HG02623 (cell line): ENCODE results near the gene NEDD4L.

Experiments used
- ATAC-seq: cut with Tn5 transposase; IDR thresholded peaks from one replicate; pipeline ENCODE4 v1.9.1; 2021; ENCODE audit warnings: moderate library complexity; ENCODE audit not compliant: unreplicated experiment

Gene NEDD4L

DNA sequence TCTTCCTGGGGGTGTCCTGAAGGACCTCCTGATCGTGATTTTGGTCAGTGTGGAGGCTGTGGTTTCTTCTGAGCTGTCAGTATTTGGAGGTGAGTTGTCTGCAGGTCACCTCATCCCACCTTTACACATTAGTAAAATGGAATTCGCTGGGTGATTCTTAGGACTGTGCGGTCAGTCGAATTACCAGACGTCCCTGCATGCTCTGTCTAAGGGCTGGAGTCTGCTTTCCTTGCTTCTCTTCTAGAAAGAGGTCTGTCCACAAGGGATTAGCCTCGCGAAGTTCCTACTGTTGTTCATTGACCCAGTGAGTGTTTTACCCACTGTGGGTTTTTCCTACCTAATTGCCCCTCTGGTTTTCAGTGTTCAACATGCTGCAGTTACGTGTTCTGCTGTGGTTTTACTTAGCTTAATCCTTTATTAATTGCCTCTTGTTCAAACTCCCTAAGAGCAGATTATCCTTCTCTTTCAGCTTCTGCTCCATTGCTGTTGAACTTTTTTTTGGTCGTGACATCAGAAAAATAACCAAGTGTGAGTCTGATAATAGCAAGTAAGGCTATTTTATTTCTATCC, 183.4 kb downstream of the NEDD4L start:
- no peak for ATAC-seq

DNA sequence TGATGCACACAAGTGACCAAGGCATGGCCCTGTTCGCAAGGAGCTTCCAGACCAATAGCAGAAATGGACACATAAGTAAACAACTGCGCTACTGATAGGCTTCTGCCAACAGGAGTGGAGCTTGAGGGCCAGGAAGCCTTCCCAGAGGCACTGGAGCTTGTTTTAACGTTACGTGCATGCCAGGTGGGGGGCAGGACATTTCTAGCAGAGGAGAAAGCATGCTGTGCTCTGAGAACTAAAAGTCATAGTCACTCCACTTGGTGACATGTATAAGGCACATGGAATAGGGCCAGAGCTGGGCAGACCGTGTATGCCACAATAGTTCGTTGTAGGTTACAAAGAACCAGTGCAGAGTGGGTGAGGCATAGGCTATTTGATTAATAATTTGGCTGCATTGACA, 184.2 kb downstream of the NEDD4L start:
- no peak for ATAC-seq

DNA sequence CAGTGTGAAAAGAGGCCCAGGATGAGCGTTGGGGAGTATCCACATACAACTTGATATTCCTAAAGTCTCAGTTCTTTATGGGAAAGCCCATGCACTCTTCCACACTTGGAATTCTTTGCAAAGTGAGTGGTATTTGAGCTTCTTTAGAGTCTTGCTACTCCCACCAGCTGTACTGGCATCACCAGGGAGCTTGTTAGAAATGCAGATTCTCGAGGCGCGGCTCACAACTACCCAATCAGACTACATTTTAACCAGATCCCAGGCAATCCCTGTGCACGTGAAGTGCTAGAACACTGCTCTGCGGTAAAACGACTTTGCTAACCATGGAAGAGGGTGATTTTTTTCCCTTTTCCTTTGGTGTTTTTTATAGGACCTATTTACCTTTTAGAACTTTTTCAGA, 184.7 kb downstream of the NEDD4L start:
- ATAC-seq, result no peak

DNA sequence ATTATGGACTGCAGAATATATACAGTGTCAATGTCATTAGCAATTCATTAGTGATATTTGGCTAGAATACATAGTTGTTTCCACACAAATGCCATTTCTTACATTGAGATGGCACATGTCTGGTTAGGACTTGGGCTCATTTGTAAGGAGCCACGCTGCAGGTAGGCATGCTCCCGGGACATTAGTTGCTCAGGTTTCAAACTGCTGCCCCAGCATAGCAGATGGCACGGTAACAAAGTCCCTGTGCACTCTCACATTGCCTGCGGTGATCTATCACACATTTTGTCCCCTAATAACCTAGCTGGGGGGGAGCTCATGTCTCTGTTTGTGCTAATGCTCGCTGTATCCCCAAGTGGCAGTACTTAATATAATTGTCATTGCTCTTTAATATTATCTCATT, 185.1 kb downstream of the NEDD4L start:
- ATAC-seq, result no peak

DNA sequence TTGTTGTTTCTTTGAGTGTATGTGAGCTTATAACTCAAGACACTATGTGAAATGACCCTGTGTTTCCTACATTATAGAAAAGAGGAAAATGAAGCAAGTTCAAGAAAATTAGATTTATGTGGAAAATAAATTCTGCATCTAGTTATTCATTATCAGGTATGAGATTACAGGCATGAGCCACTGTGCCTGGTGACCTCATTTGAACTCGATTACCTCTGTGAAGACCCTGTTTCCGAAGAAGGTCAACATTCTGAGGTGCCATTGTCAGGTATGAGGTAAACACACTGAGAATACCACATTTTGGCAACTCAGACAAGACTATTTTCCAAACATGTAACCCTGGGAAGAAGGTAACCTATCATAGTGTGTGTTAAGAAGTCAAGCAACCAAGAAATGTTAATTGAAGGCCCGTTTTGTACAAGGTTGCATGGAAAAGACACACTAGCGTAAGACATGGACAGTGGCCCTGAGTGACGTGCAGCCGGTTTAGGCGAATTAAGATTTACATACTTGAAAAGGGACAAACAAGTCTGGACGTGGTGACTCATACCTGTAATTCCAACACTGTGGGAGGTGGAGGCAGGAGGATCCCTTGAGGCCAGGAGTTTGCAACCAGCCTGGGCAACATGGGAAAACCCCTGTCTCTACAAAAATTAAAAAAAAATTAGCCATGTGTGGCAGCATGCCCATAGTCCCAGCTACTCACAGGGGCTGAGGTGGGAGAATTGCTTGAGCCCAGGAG, 186.6 kb downstream of the NEDD4L start:
- no peak for ATAC-seq

DNA sequence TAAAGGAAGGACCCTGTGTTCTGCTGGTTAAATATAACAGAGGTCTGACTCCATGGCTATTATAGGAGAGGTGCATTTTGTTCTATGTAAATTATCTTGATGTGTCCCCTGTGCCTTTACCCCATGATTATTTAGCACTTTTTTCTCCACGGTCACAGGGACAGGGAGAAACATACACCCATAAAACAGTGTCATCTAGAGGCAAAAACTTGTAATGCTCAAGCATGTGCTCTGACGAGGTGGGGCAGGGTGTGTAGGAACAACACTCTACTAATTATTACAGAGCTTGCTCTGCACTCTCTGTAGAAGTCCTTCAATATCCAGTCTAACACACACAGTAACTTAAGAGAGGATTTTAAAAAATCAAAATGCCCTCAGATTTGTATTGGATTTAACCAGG, 187.9 kb downstream of the NEDD4L start:
- no peak for ATAC-seq

DNA sequence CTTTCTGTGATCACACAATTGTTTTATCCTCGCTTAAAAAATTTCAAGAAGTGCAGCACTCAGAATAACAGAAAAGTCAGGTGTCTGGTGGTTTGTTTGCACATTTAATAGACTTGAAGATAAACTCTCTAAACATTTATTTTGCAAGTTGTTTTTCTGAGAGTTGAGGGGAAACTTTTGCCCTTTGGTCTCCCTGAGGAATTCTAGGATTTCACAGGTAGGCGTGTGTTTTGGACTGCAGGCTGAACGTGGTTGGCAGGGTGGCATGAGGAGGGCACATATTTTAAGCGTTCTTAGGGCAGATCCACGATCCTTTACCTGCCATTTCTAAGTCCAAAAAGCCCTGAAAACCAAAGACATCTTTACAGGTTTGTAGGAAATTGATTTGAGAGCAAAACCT, 188.6 kb downstream of the NEDD4L start:
- ATAC-seq, result no peak

DNA sequence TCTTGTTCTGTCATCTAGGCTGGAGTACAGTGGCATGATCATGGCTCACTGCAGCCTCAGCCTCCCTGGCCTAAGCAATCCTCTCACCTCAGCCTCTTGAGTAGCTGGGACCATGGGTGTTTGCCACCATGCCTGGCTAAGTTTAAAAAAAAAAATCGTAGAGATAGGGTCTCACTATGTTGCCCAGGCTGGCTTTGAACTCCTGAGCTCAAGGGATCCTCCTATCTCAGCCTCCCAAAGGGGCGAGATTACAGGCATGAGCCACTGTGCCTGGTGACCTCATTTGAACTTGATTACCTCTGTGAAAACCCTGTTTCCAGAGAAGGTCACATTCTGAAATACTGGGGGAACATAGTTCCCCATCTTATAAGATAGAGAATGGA, 190.3 kb downstream of the NEDD4L start:
- ATAC-seq, result no peak

DNA sequence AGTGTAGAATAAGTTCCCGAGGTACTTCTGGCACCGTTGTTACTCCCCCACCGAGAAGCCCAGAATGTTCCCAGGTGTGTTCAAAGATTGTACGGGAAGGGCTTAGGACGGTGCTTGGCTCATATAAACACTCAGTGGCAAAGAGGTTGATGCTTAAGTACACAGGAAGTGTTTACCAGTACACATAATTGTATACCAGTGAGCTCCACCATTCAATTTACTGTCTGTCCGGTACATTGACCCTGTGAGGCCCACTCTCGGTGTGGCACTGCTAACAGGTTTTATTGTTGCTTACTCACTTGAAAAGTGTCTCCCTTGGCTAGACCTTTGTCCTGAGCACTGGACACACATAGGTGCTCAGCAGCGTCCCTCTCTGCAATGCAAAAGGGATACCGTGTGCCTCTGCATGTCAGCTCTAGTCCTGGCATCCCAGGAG, 191.0 kb downstream of the NEDD4L start:
- ATAC-seq, result no peak

DNA sequence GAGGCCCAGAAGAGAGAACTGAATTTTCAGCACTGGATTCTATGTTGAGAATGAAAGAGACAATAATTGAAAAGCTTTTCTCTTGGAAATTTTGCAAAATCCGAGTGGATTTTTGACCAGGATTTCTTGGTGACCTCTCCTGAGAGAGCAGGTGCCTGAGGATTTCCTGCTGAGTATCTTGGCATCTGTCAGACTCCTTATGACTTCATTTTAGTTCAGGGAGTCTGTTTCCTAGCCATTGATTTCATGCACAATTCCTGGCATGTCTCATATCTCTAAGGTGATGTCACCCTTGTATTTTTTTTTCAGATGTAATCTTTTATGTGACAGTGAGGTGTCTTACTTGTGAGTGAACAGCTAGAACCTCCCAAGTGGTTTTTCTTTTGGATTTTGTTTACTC, 195.9 kb downstream of the NEDD4L start:
- no peak for ATAC-seq

DNA sequence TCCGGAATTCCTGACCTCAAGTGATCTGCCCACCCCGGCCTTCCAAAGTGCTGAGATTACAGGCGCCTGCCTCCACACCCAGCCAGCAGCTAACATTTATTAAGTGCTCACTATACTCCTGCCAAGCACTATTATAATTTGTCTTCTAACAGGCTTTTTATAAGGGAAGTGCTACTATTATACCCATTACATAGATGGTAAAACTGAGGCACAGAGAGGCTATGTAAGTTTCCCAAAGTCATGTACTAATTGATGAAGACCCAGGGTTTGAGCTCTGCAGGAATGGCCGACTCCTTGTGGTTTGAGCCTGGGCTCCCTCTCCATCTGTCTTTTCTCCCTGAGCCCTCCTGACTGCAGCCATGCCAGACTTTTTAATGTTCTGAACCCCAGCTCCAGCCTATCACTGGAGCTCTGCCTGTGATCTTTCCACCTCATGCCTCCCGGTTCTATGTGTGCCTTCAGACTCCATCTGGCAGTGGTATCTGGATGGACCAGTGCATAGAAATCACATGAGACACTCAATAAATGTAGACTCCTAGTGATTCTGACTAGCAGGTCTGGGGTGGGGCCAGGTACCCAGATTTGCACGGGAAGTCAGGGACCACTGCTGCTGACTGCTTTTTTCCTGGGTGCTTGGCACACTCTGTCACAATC, 197.1 kb downstream of the NEDD4L start:
- no peak for ATAC-seq

DNA sequence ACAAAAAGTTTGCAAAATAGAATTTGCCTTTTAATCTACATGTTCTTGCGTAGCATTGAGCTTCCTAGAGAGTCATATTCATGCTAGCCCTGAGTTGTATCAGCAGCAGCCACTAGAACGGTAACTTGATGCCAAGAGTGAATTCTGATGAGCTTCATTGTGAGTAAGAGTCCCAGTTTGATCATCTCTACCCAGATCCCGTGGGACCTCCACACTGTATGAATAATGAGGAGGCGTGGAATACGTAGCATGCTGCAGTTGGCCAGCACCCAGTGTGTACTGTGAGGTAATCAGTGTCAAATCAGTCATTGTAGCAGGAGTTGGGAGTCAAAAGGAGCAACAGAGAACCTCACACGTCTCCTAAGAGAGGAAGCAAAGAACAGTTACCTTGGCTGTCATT, 197.9 kb downstream of the NEDD4L start:
- no peak for ATAC-seq

DNA sequence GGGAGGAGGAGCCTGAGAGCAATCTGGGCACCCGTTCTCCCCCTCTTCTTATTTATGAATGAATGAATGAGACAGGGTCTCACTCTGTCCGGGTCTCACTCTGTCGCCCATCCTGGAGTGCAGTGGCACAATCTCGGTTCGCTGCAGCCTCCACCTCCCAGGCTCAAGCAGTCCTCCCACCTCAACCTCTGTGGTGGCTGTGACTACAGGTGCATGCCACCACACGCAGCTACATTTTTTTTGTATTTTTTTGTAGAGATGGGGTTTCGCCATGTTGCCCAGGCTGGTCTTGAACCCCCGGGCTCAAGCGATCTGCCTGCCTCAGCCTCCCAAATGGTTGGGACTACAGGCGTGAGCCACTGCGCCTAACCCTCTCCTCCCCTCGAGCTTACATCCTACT, 198.4 kb downstream of the NEDD4L start:
- ATAC-seq, result no peak

DNA sequence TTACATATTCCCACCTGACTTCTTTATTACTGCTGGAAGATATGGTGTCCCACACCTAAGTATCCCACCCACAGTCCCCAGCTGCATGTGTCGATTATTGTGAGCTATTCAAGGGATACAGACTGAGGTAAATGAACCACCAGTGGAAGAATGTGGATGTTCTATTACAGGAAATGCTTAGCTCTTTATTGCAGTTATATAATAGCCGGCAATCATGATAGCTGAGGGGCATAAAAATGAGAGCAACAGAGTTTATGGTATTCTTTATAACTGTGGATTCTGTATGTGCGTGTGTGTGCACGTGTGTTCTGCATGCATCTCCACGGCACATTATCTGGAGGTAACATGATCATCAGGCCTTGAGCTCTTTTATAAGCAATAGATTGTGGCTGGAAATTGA, 198.9 kb downstream of the NEDD4L start:
- no peak for ATAC-seq

DNA sequence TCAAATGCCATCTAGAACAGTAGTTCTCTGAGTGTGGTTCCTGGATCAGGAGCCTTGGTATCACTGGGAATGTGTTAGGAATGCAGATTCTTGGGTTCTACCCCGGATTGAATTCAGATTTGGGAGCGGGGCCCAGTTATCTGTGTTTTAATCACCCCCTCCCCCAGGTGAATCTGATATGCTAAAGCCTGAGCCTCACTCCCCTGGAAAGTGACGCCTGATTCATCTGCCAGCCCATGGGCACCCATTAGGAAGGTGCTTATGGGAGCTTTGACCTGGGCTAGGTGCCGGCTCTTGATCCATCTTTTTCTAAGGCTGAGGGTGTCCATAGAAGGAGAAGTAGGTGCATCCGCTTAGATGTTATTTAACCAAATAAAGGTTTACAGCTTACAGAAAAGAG, 199.4 kb downstream of the NEDD4L start:
- ATAC-seq, result no peak

DNA sequence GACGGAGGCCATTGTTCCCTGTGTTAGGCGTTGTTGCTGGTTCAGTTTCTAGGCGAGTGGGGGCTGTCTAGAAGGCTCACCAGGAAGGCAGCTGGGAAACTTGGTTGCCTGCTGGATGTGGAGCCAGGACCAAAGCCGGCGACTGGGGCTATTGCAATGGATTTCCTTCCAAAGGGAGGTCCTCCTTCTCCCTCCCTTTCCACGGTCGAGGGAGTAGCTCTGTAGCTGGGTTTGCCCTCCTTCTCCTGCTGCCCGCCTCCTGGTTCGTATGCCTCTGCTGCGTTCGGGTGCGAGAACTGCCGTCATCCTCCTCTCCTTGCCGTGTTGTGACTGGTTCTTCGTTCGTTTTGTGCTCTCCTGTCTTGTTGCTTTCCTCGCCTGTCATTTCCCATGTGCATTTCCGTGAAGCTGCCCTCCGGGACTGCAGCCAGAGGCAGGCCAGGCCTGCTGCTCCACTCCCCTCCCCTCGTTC, 203.4 kb downstream of the NEDD4L start:
- no peak for ATAC-seq

DNA sequence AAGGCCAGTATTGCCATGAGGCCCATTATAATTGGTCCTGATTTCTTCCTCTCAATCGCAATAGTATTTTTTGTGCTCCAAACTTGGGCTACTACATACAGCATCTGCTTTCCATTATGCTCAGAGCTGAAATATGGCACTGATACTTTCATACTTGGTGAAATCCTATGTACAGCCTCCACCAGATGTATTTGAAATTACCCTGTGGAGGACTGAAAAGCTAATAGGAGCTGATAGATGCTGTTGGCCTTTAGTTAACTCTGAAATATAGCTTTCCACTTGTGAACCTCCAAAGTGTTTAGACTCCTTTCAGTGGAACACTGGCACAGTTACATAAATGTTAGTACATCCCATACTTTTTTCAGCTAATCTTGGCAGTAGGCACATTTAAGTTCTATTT, 205.7 kb downstream of the NEDD4L start:
- no peak for ATAC-seq

DNA sequence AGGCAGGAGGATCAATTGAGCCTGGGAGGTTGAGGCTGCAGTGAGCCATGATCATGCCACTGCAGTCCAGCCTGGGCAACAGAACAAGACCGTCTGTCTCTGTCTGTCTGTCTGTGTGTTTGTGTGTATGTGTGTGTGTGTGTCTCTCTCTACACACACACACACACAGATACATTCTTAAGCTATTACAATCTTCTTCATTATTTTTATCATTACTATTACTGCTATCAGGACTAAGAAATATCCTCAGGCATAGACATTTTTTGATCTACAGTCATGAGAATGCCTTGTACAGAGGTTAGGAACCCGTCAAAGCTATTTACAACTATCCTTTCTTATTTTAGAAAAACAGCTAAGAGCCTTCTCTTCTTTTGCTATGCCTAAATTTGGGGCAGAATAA, 207.4 kb downstream of the NEDD4L start:
- no peak for ATAC-seq

DNA sequence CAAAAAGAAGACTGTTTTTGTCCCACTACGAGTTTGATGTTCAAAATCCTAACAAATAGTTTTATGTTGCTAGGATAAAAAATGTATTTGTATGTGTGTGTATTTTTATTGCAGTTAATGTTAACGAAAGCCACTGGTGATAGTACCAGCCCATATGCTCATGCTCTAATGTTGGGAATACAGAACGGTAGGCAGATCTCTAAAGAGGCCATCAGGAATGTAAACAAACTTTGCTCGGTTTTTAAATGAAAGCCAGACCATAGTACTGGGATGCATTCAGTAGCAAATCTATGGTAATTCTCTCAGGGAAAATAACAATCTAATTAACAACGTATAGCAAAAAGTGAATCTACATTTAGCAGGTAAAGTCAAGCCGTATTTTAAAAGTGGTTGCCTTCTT, 208.1 kb downstream of the NEDD4L start:
- no peak for ATAC-seq

DNA sequence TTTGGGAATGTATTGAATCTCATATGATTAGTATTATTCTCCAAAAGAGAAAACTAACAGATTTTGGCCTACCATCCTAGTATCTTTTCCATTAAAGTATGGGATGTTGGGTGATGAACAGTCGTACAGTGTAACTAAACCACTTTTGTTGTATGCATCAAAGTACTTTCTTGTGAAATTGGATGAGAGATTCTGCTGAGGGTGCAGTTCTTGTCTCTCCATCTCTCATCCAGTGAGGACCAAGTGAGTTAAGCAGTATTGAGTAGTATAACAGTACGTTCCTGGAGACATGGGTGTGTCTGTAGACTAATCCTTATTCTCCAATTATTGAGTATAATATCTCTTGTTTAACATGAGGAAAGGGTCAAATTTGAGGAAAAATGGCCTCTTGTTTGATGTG, 209.3 kb downstream of the NEDD4L start:
- no peak for ATAC-seq

DNA sequence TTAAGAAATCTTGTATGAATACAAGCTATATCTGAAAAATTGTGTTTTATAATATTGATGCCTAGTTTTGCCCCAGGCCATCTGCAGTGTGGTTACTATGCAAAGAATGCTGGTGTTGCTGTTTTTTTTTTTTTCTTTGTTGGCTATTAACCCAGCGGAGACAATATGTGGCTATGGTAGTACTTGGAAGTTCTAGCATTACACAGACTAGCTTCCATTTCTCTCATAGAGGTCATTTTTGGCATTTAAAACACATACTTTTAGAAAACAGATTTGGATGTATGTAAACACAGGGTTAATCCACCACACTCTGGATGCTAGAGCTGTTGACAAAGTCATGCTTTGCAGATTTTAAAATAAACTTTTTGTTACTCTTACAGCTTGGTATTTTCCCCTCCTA, 209.8 kb downstream of the NEDD4L start:
- ATAC-seq, result no peak

DNA sequence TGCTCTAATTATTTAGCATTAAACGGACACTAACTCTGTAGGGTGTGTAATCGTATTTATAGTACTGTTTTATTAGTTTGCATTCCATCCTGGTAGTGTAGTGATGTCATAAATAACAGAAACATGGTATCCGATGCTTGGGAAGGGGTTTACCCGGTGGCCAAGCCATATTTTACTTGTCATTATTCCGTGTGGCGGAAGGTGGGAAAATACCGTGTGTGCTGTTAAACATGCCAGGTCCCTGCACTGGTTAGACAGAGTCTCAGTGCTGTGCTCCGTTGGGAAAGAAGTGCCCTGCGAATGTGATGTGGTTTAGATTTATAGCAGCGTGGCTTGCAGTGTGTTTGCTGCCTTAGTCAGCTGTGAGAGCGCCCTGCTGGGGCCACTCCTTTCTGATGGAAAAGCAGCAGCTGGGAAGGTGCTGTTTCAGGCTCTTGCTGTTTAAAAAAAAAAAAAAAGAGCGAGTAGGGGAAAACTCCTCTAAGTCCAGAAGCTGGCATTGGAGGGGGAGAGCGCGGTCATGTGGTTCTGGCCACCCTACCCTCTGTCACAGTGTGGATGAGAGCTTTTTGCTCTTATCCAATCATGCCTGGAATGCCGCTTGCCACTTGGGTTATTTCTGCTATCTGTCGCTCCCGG, 211.0 kb downstream of the NEDD4L start:
- no peak for ATAC-seq
